GM23338 (cell line): ENCODE data around the gene TRDMT1. TPM values are rescaled to one million over a fixed set of nuclear protein-coding genes. Genes with fewer than 3 reads are reported as not detected.
A peak's percentile ranks its signal among the peaks of the same experiment; 100 is the strongest.

Source experiments
- ATAC-seq: fragments of 200-7000 bp; cut with Tn5 transposase; 3 replicates; pipeline ENCODE4 v1.9.1; 2020
- DNase-seq: peaks from one replicate; pipeline ENCODE4 v3.0.0-alpha.2; 2015; ENCODE audit warnings: low spot score
- H2AFZ ChIP-seq: fragments of 200-600 bp; sonication (generic); 2 replicates; pipeline ENCODE4 v1.8.0; 2016; ENCODE audit warnings: antibody characterized with exemption, mild to moderate bottlenecking, moderate library complexity
- H3F3A ChIP-seq: fragments of 200-600 bp; sonication (generic); replicated peaks from 2 replicates; pipeline ENCODE4 v1.8.0; 2017; ENCODE audit warnings: antibody characterized with exemption, mixed run types, low read depth
- H3K27ac ChIP-seq: fragments of 200-600 bp; sonication (generic); 2 replicates; pipeline ENCODE4 v1.6.1; 2016; ENCODE audit warnings: low read depth
- H3K27me3 ChIP-seq: fragments of 200-600 bp; sonication (generic); 2 replicates; pipeline ENCODE4 v1.8.0; 2016; ENCODE audit warnings: mild to moderate bottlenecking, mixed run types, moderate library complexity; ENCODE audit not compliant: insufficient read depth
- H3K36me3 ChIP-seq: fragments of 200-600 bp; sonication (generic); 2 replicates; pipeline ENCODE4 v1.8.0; 2016; ENCODE audit warnings: mild to moderate bottlenecking; ENCODE audit not compliant: insufficient read depth
- H3K4me1 ChIP-seq: fragments of 200-600 bp; sonication (generic); 2 replicates; pipeline ENCODE4 v1.8.0; 2016; ENCODE audit warnings: mild to moderate bottlenecking, moderate library complexity; ENCODE audit not compliant: insufficient read depth
- H3K4me2 ChIP-seq: fragments of 200-600 bp; sonication (generic); 2 replicates; pipeline ENCODE4 v1.7.1; 2017; ENCODE audit warnings: mixed run types
- H3K4me3 ChIP-seq: fragments of 200-600 bp; sonication (generic); 2 replicates; pipeline ENCODE4 v1.6.1; 2016; ENCODE audit warnings: mixed run types
- H3K79me2 ChIP-seq: fragments of 200-600 bp; sonication (generic); replicated peaks from 2 replicates; pipeline ENCODE4 v1.8.0; 2017; ENCODE audit warnings: mild to moderate bottlenecking; ENCODE audit not compliant: insufficient read depth
- H3K9me2 ChIP-seq: fragments of 200-600 bp; sonication (generic); 2 replicates; pipeline ENCODE4 v1.8.0; 2017; ENCODE audit not compliant: insufficient read depth
- H4K20me1 ChIP-seq: fragments of 200-600 bp; sonication (generic); replicated peaks from 2 replicates; pipeline ENCODE4 v1.8.0; 2017; ENCODE audit warnings: mild to moderate bottlenecking; ENCODE audit not compliant: insufficient read depth
- H3K27ac Mint-ChIP-seq: 2 replicates; pipeline ENCODE4 v1.8.0; 2020; ENCODE audit warnings: inconsistent platforms, mild to moderate bottlenecking, moderate library complexity, mixed read lengths
- H3K27me3 Mint-ChIP-seq: 3 replicates; pipeline ENCODE4 v1.8.0; 2022; ENCODE audit warnings: low read depth, mild to moderate bottlenecking, moderate library complexity, mixed read lengths, inconsistent platforms; ENCODE audit not compliant: insufficient read depth, poor library complexity
- H3K36me3 Mint-ChIP-seq: 3 replicates; pipeline ENCODE4 v1.8.0; 2021; ENCODE audit warnings: low read depth, mild to moderate bottlenecking, inconsistent platforms, moderate library complexity, mixed read lengths
- H3K4me1 Mint-ChIP-seq: 3 replicates; pipeline ENCODE4 v1.8.0; 2020; ENCODE audit warnings: mild to moderate bottlenecking, inconsistent platforms, mixed read lengths
- H3K4me3 Mint-ChIP-seq: 3 replicates; pipeline ENCODE4 v1.8.0; 2021; ENCODE audit warnings: moderate library complexity, mild to moderate bottlenecking, inconsistent platforms, mixed read lengths
- H3K9me3 Mint-ChIP-seq: 3 replicates; pipeline ENCODE4 v1.8.0; 2020; ENCODE audit warnings: moderate library complexity, mild to moderate bottlenecking, inconsistent platforms, mixed read lengths
- CREB1 ChIP-seq: fragments of 250-450 bp; sonication (Bioruptor Pico); IDR thresholded peaks from 2 replicates; pipeline ENCODE4 v1.5.0; 2020; ENCODE audit warnings: low read depth, mild to moderate bottlenecking, moderate library complexity
- CTCF ChIP-seq, 2 experiments: fragments of 200-600 bp in 1 of 2; sonication (generic) in 1 of 2; conservative IDR thresholded peaks; 2 replicates each; pipeline versions ENCODE4 v1.5.1 to v1.6.1; 2016 to 2017; ENCODE audit warnings: antibody characterized with exemption in 2 of 2, low read depth in 2 of 2, mild to moderate bottlenecking in 2 of 2, moderate library complexity in 1 of 2
- EZH2 ChIP-seq: fragments of 200-600 bp; sonication (generic); IDR thresholded peaks from one replicate; pipeline ENCODE4 v1.8.0; 2017; ENCODE audit warnings: antibody characterized with exemption, mild to moderate bottlenecking, low read depth; ENCODE audit not compliant: unreplicated experiment
- EZH2phosphoT487 ChIP-seq: fragments of 200-600 bp; sonication (generic); IDR thresholded peaks from one replicate; pipeline ENCODE4 v1.8.1; 2018; ENCODE audit warnings: antibody characterized with exemption; ENCODE audit not compliant: unreplicated experiment
- JUNB ChIP-seq: IDR thresholded peaks from one replicate; pipeline ENCODE4 v1.6.1; 2016; ENCODE audit warnings: antibody characterized with exemption; ENCODE audit not compliant: unreplicated experiment
- NANOG ChIP-seq: IDR thresholded peaks from 2 replicates; pipeline ENCODE4 v1.6.1; 2016; ENCODE audit warnings: antibody characterized with exemption, borderline replicate concordance
- POLR2AphosphoS5 ChIP-seq: IDR thresholded peaks from 2 replicates; pipeline ENCODE4 v1.6.1; 2016; ENCODE audit warnings: antibody characterized with exemption, low read depth
- REST ChIP-seq: IDR thresholded peaks from one replicate; pipeline ENCODE4 v1.6.1; 2018; ENCODE audit warnings: antibody characterized with exemption; ENCODE audit not compliant: unreplicated experiment
- STAT1 ChIP-seq: IDR thresholded peaks from one replicate; pipeline ENCODE4 v1.6.1; 2016; ENCODE audit warnings: antibody characterized with exemption; ENCODE audit not compliant: unreplicated experiment
- ZNF114 ChIP-seq: fragments of 250-450 bp; sonication (Bioruptor Pico); IDR thresholded peaks from 2 replicates; pipeline ENCODE4 v1.5.0; 2020; ENCODE audit warnings: mild to moderate bottlenecking, moderate library complexity
- ZNF331 ChIP-seq: fragments of 250-450 bp; sonication (Bioruptor Pico); IDR thresholded peaks from 2 replicates; pipeline ENCODE4 v1.5.0; 2020; ENCODE audit warnings: low read depth, mild to moderate bottlenecking, moderate library complexity
- ZNF462 ChIP-seq: fragments of 250-450 bp; sonication (Bioruptor Pico); IDR thresholded peaks from 2 replicates; pipeline ENCODE4 v1.5.0; 2020; ENCODE audit warnings: mild to moderate bottlenecking, moderate library complexity
- polyA plus RNA-seq: library from polyadenylated mRNA; unstranded; fragments of >200 nt; fragmentation: Nextera tagmentation; extraction: Ambion mirVana; gene quantifications from 2 replicates; pipeline ENCODE4 v1.2.1, GENCODE V29; 2016
- total RNA-seq: library from RNA; depleted of rRNA; stranded (reverse); fragments of >200 nt; shearing (Covaris generic); gene quantifications from 2 replicates; pipeline ENCODE4 v1.2.3, GENCODE V29; 2014
- TF ChIP-seq, protein P1 (sequence below): IDR thresholded peaks from 2 replicates; pipeline ENCODE4 v1.6.1; 2016; ENCODE audit warnings: antibody characterized with exemption

The TRDMT1 gene
- total and polyA plus RNA-seq, 2 experiments from 2014 or later = 16.0 to 37.7 TPM

DNA sequence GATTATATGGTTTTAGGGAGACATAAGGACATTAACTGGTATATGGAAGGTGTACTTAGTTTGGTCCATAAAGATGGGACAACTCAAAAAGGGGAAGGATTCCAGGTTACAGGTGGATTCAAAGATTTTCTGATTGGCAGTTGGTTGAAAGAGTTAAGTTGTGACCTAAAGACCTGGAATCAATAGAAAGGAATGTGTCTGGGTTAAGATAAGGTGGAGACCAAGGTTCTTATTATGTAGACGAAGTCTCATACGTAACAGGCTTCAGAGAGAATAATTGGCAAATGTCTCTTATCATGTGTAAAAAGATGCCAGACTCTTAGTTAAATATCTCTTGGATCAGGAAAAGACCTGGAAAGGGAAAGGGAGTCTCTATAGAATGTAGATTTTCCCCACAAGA is 1.0 kb upstream of the TRDMT1 start:
- Histone ChIP-seq H3K36me3 (no peaks in the 10 kb centered on the region), H3F3A (no peaks in the 10 kb centered on the region), H3K79me2 (peaks cover 16% of the 10 kb centered on the region), H2AFZ (peak overlapping the region; percentile 28), H3K4me1 (peaks cover 37% of the 10 kb centered on the region), H3K27me3 (no peaks in the 10 kb centered on the region), H4K20me1 (no peaks in the 10 kb centered on the region), H3K4me2 (0 out of 2 replicates have a peak overlapping the region, but pooled peaks have one; percentile 93), H3K27ac (peak overlapping the region; percentile 80), H3K9me2 (no peaks in the 10 kb centered on the region), H3K4me3 (no peak overlapping the region)
- no peak for DNase-seq
- ATAC-seq = no peak
- Mint-ChIP-seq H3K9me3 (no peaks in the 10 kb centered on the region), H3K27ac (0 out of 2 replicates have a peak overlapping the region, but pooled peaks have one; percentile 97), H3K36me3 (no peaks in the 10 kb centered on the region), H3K27me3 (no peaks in the 10 kb centered on the region), H3K4me3 (no peak overlapping the region; the same call in 2 of the 3 replicates), H3K4me1 (peaks cover 54% of the 10 kb centered on the region)
- no peak for TF ChIP-seq STAT1
- TF ChIP-seq EZH2 = no peak
- TF ChIP-seq JUNB = no peak
- no peak for TF ChIP-seq ZNF331 (CRISPR knock-in tag)
- no peak for TF ChIP-seq ZNF462 (CRISPR knock-in tag)
- no peak for TF ChIP-seq NANOG
- TF ChIP-seq EZH2phosphoT487 = no peak
- no peak for TF ChIP-seq CREB1 (CRISPR knock-in tag)
- TF ChIP-seq, protein P1, sequence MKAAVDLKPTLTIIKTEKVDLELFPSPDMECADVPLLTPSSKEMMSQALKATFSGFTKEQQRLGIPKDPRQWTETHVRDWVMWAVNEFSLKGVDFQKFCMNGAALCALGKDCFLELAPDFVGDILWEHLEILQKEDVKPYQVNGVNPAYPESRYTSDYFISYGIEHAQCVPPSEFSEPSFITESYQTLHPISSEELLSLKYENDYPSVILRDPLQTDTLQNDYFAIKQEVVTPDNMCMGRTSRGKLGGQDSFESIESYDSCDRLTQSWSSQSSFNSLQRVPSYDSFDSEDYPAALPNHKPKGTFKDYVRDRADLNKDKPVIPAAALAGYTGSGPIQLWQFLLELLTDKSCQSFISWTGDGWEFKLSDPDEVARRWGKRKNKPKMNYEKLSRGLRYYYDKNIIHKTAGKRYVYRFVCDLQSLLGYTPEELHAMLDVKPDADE = no peak
- no peak for TF ChIP-seq REST
- no peak for TF ChIP-seq ZNF114 (CRISPR knock-in tag)
- TF ChIP-seq CTCF (conservative IDR thresholded peaks at IDR 0.05; ENCODE audit: low read depth in 2 of 2) = no peak
- TF ChIP-seq POLR2AphosphoS5 = no peak
